Measurements from ENCODE around the gene VLDLR.

Gene VLDLR

GRCh38 chr9:2638871-2639673, 17.5 kb downstream of the VLDLR start:
- DNase-seq (ENCODE audit: extremely low read depth, insufficient read length) = no peak
- Histone ChIP-seq H3K4me3 (replicated peaks; ENCODE audit: low read depth, low read length) (no peak overlapping the region), H3K27me3 (replicated peaks; ENCODE audit: control insufficient read depth, insufficient read depth, low read length) (no peaks in the 10 kb centered on the region), H3K36me3 (ENCODE audit: control insufficient read depth, insufficient read depth, low read length) (no peaks in the 10 kb centered on the region)
- TF ChIP-seq CTCF (IDR thresholded peaks at IDR 0.05; ENCODE audit: insufficient read depth, low read length, poor library complexity, severe bottlenecking) = no peak

GRCh38 chr9:2639786-2640185, 18.2 kb downstream of the VLDLR start:
- no peaks in the 10 kb centered on the region for H3K36me3 ChIP-seq (ENCODE audit: control insufficient read depth, insufficient read depth, low read length)
- no peak for TF ChIP-seq CTCF (IDR thresholded peaks at IDR 0.05; ENCODE audit: insufficient read depth, low read length, poor library complexity, severe bottlenecking)

DNA sequence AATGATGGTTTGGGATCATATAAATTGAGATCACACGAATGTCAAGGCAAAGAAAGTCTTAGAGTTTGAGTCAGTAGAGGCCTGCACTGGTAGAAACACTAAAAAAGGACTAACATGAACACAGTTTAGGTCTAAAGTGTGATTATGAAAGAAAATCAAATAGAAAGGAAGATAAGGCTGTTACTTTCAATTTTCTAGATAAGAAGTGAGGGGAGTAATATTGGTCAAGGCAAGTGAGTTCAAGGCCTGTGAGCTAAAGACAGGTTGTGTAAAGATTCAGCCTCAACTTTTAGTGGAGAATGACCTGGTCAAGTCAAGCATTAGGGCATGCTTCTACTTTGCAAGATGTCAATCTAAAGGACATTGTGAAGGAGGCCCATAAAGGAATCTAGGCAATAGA, 19.0 kb downstream of the VLDLR start:
- Histone ChIP-seq H3K27me3 (replicated peaks; ENCODE audit: control insufficient read depth, insufficient read depth, low read length) (no peaks in the 10 kb centered on the region), H3K36me3 (ENCODE audit: control insufficient read depth, insufficient read depth, low read length) (no peaks in the 10 kb centered on the region), H3K4me3 (replicated peaks; ENCODE audit: low read depth, low read length) (no peak overlapping the region)
- TF ChIP-seq CTCF (IDR thresholded peaks at IDR 0.05; ENCODE audit: insufficient read depth, low read length, poor library complexity, severe bottlenecking) = no peak
- no peak for DNase-seq (ENCODE audit: extremely low read depth, insufficient read length)

More at GRCh38 chr9:2639786-2640185, 18.2 kb downstream of the VLDLR start:
- no peak for DNase-seq (ENCODE audit: extremely low read depth, insufficient read length)
- H3K4me3 ChIP-seq (replicated peaks; ENCODE audit: low read depth, low read length) = no peak overlapping the region
- no peaks in the 10 kb centered on the region for H3K27me3 ChIP-seq (replicated peaks; ENCODE audit: control insufficient read depth, insufficient read depth, low read length)

DNA sequence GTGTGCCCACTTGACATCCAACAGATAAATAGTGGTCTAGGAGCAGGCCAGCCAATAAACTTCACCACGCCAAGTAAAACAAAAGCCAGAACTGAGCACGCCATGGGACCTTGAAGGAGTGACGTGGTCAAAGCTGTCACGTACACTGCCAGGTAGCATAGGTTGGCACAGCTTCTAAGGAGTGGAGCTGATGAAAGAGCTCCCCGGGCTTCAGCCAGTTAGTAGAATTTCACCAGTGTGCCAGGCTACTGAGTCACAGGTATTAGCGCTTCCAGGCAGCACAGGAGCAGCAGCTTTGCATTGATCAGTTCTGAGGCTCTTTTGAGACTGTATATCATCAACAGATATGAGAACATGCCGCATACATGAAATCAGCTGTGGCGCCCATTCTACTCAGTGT, 19.4 kb downstream of the VLDLR start:
- no peaks in the 10 kb centered on the region for H3K27me3 ChIP-seq (replicated peaks; ENCODE audit: control insufficient read depth, insufficient read depth, low read length)
- H3K4me3 ChIP-seq (replicated peaks; ENCODE audit: low read depth, low read length) = no peak overlapping the region
- TF ChIP-seq CTCF (IDR thresholded peaks at IDR 0.05; ENCODE audit: insufficient read depth, low read length, poor library complexity, severe bottlenecking) = no peak
- no peak for DNase-seq (ENCODE audit: extremely low read depth, insufficient read length)
- H3K36me3 ChIP-seq (ENCODE audit: control insufficient read depth, insufficient read depth, low read length) = no peaks in the 10 kb centered on the region

- Histone ChIP-seq H3K4me3 (replicated peaks; ENCODE audit: low read depth, low read length) (no peak overlapping the region), H3K36me3 (ENCODE audit: control insufficient read depth, insufficient read depth, low read length) (no peaks in the 10 kb centered on the region), H3K27me3 (replicated peaks; ENCODE audit: control insufficient read depth, insufficient read depth, low read length) (no peaks in the 10 kb centered on the region)
- no peak for DNase-seq (ENCODE audit: extremely low read depth, insufficient read length)
- TF ChIP-seq CTCF (IDR thresholded peaks at IDR 0.05; ENCODE audit: insufficient read depth, low read length, poor library complexity, severe bottlenecking) = no peak
Observed at GRCh38 chr9:2642068-2642467, 20.5 kb downstream of the VLDLR start.
